ENCODE results near the gene TTC39B. TPM values are rescaled to one million over a fixed set of nuclear protein-coding genes. Genes with fewer than 3 reads are reported as not detected.
"Not testable (repeated sequence)": the region's sequence is repeated elsewhere in the genome, so short reads cannot be mapped to it uniquely, and the experiment has no call there.

TTC39B gene
- total RNA-seq, 1 donor from 2014 or later: 4.1 TPM

DNA sequence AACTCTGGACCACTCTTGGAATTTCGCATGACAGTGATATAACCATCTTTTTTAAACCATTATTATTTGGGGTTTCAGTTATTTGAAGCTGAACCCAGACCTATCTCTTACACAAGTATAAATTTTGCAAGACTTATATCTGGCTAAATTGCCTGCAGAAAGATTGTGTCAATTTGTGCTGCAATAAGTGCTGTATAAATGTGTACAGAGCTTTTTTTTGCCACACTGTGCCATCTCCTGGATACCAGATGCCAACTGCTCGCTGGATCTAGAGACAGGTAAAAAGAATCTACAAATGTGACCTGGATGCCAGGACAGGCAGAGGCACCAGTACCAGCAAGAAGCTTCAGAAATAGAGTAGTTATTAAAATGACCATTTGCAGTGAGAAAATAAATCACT lies 25.9 kb upstream of the TTC39B start:
- no peaks in the 10 kb centered on the region for H3K36me3 Mint-ChIP-seq
- H4K20me1 ChIP-seq (ENCODE audit: low read depth): no peaks in the 10 kb centered on the region
- H3K27me3 ChIP-seq: no peaks in the 10 kb centered on the region
- peaks cover 2% of the 10 kb centered on the region for H3K27me3 Mint-ChIP-seq (ENCODE audit: insufficient read depth, low read depth)
- no peaks in the 10 kb centered on the region for H3K4me1 ChIP-seq
- H3K4me2 ChIP-seq: no peak overlapping the region
- H3K36me3 ChIP-seq: no peaks in the 10 kb centered on the region
- H3F3A ChIP-seq (ENCODE audit: low read depth): no peaks in the 10 kb centered on the region
- no peaks in the 10 kb centered on the region for H3K79me2 ChIP-seq (ENCODE audit: low read depth)
- H3K4me3 ChIP-seq: no peak overlapping the region
- no peaks in the 10 kb centered on the region for H3K4me1 Mint-ChIP-seq
- no peak overlapping the region for H3K9ac ChIP-seq
- DNase-seq (ENCODE audit: low spot score): no peak
- TF ChIP-seq EZH2 (IDR thresholded peaks at IDR 0.05) (no peak), EZH2phosphoT487 (IDR thresholded peaks at IDR 0.05) (no peak)
- TF ChIP-seq, protein P1, sequence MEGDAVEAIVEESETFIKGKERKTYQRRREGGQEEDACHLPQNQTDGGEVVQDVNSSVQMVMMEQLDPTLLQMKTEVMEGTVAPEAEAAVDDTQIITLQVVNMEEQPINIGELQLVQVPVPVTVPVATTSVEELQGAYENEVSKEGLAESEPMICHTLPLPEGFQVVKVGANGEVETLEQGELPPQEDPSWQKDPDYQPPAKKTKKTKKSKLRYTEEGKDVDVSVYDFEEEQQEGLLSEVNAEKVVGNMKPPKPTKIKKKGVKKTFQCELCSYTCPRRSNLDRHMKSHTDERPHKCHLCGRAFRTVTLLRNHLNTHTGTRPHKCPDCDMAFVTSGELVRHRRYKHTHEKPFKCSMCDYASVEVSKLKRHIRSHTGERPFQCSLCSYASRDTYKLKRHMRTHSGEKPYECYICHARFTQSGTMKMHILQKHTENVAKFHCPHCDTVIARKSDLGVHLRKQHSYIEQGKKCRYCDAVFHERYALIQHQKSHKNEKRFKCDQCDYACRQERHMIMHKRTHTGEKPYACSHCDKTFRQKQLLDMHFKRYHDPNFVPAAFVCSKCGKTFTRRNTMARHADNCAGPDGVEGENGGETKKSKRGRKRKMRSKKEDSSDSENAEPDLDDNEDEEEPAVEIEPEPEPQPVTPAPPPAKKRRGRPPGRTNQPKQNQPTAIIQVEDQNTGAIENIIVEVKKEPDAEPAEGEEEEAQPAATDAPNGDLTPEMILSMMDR (IDR thresholded peaks at IDR 0.05): no peak
- H3K9me3 Mint-ChIP-seq: no peaks in the 10 kb centered on the region
- no peak overlapping the region for H2AFZ ChIP-seq (replicated peaks)
- no peaks in the 10 kb centered on the region for H3K9me3 ChIP-seq (ENCODE audit: low read depth)
- no peak overlapping the region for H3K27ac ChIP-seq
- H3K4me3 Mint-ChIP-seq: no peak overlapping the region
- H3K27ac Mint-ChIP-seq: no peak overlapping the region

- no peaks in the 10 kb centered on the region for H4K20me1 ChIP-seq (ENCODE audit: low read depth)
- no peaks in the 10 kb centered on the region for H3K36me3 ChIP-seq
- no peak overlapping the region for H3K4me2 ChIP-seq
- no peak overlapping the region for H3K4me3 Mint-ChIP-seq
- H3K4me3 ChIP-seq: no peak overlapping the region
- no peak for DNase-seq (ENCODE audit: low spot score)
- H3K9me3 ChIP-seq (ENCODE audit: low read depth): no peaks in the 10 kb centered on the region
- no peaks in the 10 kb centered on the region for H3K4me1 Mint-ChIP-seq
- H3K4me1 ChIP-seq: no peaks in the 10 kb centered on the region
- no peak overlapping the region for H3K9ac ChIP-seq
- no peak for TF ChIP-seq EZH2phosphoT487 (IDR thresholded peaks at IDR 0.05)
- TF ChIP-seq, protein P1 (IDR thresholded peaks at IDR 0.05): no peak
- TF ChIP-seq EZH2 (IDR thresholded peaks at IDR 0.05): no peak
- H3K27me3 ChIP-seq: no peaks in the 10 kb centered on the region
- peaks cover 9% of the 10 kb centered on the region for H3K9me3 Mint-ChIP-seq
- no peak overlapping the region for H3K27ac Mint-ChIP-seq
- H2AFZ ChIP-seq (replicated peaks): no peak overlapping the region
- H3K27me3 Mint-ChIP-seq (ENCODE audit: insufficient read depth, low read depth): no peaks in the 10 kb centered on the region
- H3F3A ChIP-seq (ENCODE audit: low read depth): no peaks in the 10 kb centered on the region
- H3K79me2 ChIP-seq (ENCODE audit: low read depth): no peaks in the 10 kb centered on the region
- no peaks in the 10 kb centered on the region for H3K36me3 Mint-ChIP-seq
- H3K27ac ChIP-seq: no peak overlapping the region
These were observed 22.6 kb upstream of the TTC39B start for GRCh38 chr9:15329539-15330109.

GRCh38 chr9:15328946-15329345 lies 21.9 kb upstream of the TTC39B start:
- H3K9me3 Mint-ChIP-seq: peaks cover 15% of the 10 kb centered on the region
- no peaks in the 10 kb centered on the region for H3K36me3 Mint-ChIP-seq
- no peak overlapping the region for H3K27ac ChIP-seq
- no peak overlapping the region for H3K9ac ChIP-seq
- H3K4me3 Mint-ChIP-seq: no peak overlapping the region
- no peaks in the 10 kb centered on the region for H3F3A ChIP-seq (ENCODE audit: low read depth)
- no peaks in the 10 kb centered on the region for H3K79me2 ChIP-seq (ENCODE audit: low read depth)
- H3K36me3 ChIP-seq: no peaks in the 10 kb centered on the region
- no peak overlapping the region for H3K27ac Mint-ChIP-seq
- H3K4me2 ChIP-seq: no peak overlapping the region
- TF ChIP-seq EZH2 (IDR thresholded peaks at IDR 0.05) (no peak), EZH2phosphoT487 (IDR thresholded peaks at IDR 0.05) (no peak)
- TF ChIP-seq, protein P1 (IDR thresholded peaks at IDR 0.05): no peak
- no peaks in the 10 kb centered on the region for H4K20me1 ChIP-seq (ENCODE audit: low read depth)
- no peaks in the 10 kb centered on the region for H3K27me3 Mint-ChIP-seq (ENCODE audit: insufficient read depth, low read depth)
- H2AFZ ChIP-seq (replicated peaks): no peak overlapping the region
- H3K4me1 Mint-ChIP-seq: no peaks in the 10 kb centered on the region
- no peaks in the 10 kb centered on the region for H3K9me3 ChIP-seq (ENCODE audit: low read depth)
- H3K27me3 ChIP-seq: no peaks in the 10 kb centered on the region
- DNase-seq (ENCODE audit: low spot score): no peak
- H3K4me3 ChIP-seq: no peak overlapping the region
- H3K4me1 ChIP-seq: no peaks in the 10 kb centered on the region

DNA sequence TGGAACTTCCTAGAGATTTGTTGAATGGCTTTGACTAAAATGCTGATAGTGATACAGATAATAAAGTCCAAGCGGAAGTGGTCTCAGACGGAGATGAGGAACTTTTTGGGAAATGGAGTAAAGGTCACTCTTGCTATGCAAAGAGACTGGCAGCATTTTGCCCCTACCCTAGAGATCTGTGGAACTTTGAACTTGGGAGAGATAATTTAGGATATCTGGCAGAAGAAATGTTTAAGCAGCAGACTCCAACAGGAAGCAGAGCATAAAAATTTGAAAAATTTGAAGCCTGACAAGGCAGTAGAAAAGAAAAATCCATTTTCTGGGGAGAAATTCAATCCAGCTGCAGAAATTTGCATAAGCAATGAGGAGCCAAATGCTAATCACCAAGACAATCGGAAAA lies 15.7 kb upstream of the TTC39B start:
- H3K27me3 ChIP-seq; H4K20me1 ChIP-seq (ENCODE audit: low read depth); DNase-seq (ENCODE audit: low spot score); H3K4me3 Mint-ChIP-seq; H3K9me3 ChIP-seq (ENCODE audit: low read depth); H2AFZ ChIP-seq (replicated peaks); H3K4me3 ChIP-seq; H3K4me2 ChIP-seq; H3K27ac ChIP-seq; H3K36me3 Mint-ChIP-seq; H3K9ac ChIP-seq; H3F3A ChIP-seq (ENCODE audit: low read depth); H3K36me3 ChIP-seq; H3K4me1 ChIP-seq; H3K79me2 ChIP-seq (ENCODE audit: low read depth); H3K27me3 Mint-ChIP-seq (ENCODE audit: insufficient read depth, low read depth); H3K4me1 Mint-ChIP-seq; H3K27ac Mint-ChIP-seq: not testable (repeated sequence)
- H3K9me3 Mint-ChIP-seq: peaks cover 29% of the 10 kb centered on the region

DNA sequence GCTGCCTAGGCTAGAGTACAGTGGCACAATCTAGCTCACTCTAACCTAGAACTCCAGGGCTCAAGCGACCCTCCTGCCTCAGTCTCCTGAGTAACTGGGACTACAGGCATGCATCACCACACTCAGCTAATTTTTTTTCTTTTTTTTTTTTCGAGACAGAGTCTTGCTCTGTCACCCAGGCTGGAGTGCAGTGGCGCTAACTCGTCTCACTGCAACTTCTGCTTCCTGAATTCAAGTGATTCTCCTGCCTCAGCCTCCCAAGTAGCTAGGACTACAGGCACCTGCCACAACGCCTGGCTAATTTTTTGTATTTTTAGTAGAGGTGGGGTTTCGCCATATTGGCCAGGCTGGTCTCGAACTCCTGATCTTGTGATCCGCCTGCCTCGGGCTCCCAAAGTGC lies 12.6 kb upstream of the TTC39B start:
- not testable (repeated sequence) for H3K27me3 Mint-ChIP-seq (ENCODE audit: insufficient read depth, low read depth); H3K4me3 Mint-ChIP-seq; H3K4me2 ChIP-seq; H3K4me1 ChIP-seq; H3K27ac ChIP-seq; H3K27me3 ChIP-seq; H3F3A ChIP-seq (ENCODE audit: low read depth); H3K4me1 Mint-ChIP-seq; H3K36me3 ChIP-seq; H4K20me1 ChIP-seq (ENCODE audit: low read depth); H3K27ac Mint-ChIP-seq; DNase-seq (ENCODE audit: low spot score); H3K9me3 ChIP-seq (ENCODE audit: low read depth); H3K4me3 ChIP-seq; H3K9ac ChIP-seq; H3K36me3 Mint-ChIP-seq; H3K79me2 ChIP-seq (ENCODE audit: low read depth); H2AFZ ChIP-seq (replicated peaks)
- H3K9me3 Mint-ChIP-seq: peaks cover 23% of the 10 kb centered on the region

Data from neural progenitor cell (in vitro differentiated cells).